Daoy (cell line): ENCODE measurements around the gene CSAD. TPM values are rescaled to one million over a fixed set of nuclear protein-coding genes. Genes with fewer than 3 reads are reported as not detected.
"Not testable (repeated sequence)": the region's sequence is repeated elsewhere in the genome, so short reads cannot be mapped to it uniquely, and the experiment has no call there.

Experiments
- DNase-seq: peaks from one replicate; pipeline ENCODE4 v3.0.0-alpha.2; 2015; ENCODE audit warnings: low read depth
- total RNA-seq: library from RNA; depleted of rRNA; stranded (reverse); fragments of >200 nt; shearing (Covaris generic); gene quantifications from 2 replicates; pipeline ENCODE4 v1.2.3, GENCODE V29; 2014

The CSAD gene
- total RNA-seq, 1 experiment from 2014 or later: 4.7 TPM

GRCh38 chr12:53147653-53148052 lies 33.1 kb downstream of the CSAD start:
- DNase-seq: no peak

GRCh38 chr12:53147181-53147580 lies 33.5 kb downstream of the CSAD start:
- DNase-seq: no peak

GRCh38 chr12:53145383-53146260 lies 35.1 kb downstream of the CSAD start:
- DNase-seq: no peak

GRCh38 chr12:53143355-53143754 lies 37.4 kb downstream of the CSAD start:
- DNase-seq: no peak

- DNase-seq: no peak
Observed at GRCh38 chr12:53133722-53134121, 47.0 kb downstream of the CSAD start.

- no peak for DNase-seq
Observed at GRCh38 chr12:53131844-53132243, 48.9 kb downstream of the CSAD start.

GRCh38 chr12:53128780-53129569 lies 51.8 kb downstream of the CSAD start:
- no peak for DNase-seq

GRCh38 chr12:53127169-53127568 lies 53.6 kb downstream of the CSAD start:
- DNase-seq: no peak

- DNase-seq: no peak
Observed at GRCh38 chr12:53124352-53124723, 56.4 kb downstream of the CSAD start.

- DNase-seq: peak; percentile 51
Observed at GRCh38 chr12:53123578-53124351, 57.0 kb downstream of the CSAD start.

- peak; percentile 50 for DNase-seq
Observed at GRCh38 chr12:53122961-53123468, 57.7 kb downstream of the CSAD start.

- DNase-seq: no peak
Observed at GRCh38 chr12:53120685-53121525, 59.8 kb downstream of the CSAD start.

GRCh38 chr12:53118751-53119300 lies 61.9 kb downstream of the CSAD start:
- DNase-seq: no peak

GRCh38 chr12:53115891-53116648 lies 64.7 kb downstream of the CSAD start:
- DNase-seq: no peak

- no peak for DNase-seq
Observed at GRCh38 chr12:53115112-53115890, 65.4 kb downstream of the CSAD start.

- no peak for DNase-seq
Observed at GRCh38 chr12:53113951-53114350, 66.8 kb downstream of the CSAD start.

GRCh38 chr12:53113136-53113705 lies 67.5 kb downstream of the CSAD start:
- no peak for DNase-seq

- not testable (repeated sequence) for DNase-seq
Observed at GRCh38 chr12:53112431-53112830, 68.3 kb downstream of the CSAD start.
